Activated CD8-positive, alpha-beta memory T cell treated with anti-CD3 and anti-CD28 coated beads for 4 hours (primary cell): Measurements from ENCODE around the gene NACAD.
"Not testable (repeated sequence)": the region's sequence is repeated elsewhere in the genome, so short reads cannot be mapped to it uniquely, and the experiment has no call there.

Experiments
- DNase-seq, 2 donors: peaks; one replicate each; pipeline ENCODE4 v3.0.0-alpha.2; 2020; ENCODE audit warnings: low read depth in 2 of 2

Gene NACAD

DNA sequence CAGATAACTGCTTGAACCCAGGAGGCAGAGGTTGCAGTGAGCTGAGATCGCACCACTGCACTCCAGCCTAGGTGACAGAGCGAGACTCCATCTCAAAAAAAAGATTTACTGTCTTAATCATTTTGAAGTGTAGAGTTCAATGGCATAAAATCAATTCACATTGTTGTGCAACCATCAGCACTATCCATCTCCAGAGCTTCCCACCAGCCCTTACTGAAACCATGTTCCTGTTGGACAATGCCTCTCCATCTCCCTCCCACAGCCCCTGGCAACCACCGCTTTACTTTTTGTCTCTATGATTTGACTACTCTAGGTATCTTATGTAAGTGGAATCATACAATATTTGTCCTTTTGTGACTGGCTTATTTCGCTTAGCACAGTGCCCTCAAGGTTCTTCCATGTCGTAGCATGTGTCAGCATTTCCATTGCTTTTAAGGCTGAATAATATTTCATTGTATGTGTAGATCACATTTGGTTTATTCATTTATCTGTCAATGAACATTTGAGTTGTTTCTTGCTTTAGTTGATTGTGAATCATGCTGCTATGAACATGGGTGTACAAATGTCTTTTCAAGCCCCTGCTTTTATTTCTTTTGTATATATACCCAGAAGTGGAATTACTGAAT is 33.1 kb downstream of the NACAD start:
- no peak for DNase-seq

DNA sequence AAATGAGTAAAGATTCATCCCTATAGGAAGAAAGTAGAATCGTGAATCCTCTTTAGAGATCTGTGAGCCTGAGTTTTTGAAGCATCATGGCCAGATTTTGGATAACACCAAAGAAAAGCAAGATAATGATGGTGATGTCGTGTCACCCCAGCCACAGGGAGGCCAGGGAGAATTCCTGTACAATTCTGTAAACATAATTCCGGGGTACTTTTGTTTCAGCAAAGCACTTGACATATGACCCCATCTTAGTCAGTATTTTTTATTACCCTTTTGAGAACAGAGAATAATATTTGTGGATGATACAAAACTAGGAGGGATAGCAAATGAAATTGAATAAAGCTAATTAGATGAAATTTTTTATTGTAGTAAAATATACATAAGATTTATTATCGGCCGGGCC is 33.8 kb downstream of the NACAD start:
- DNase-seq, result no peak

DNA sequence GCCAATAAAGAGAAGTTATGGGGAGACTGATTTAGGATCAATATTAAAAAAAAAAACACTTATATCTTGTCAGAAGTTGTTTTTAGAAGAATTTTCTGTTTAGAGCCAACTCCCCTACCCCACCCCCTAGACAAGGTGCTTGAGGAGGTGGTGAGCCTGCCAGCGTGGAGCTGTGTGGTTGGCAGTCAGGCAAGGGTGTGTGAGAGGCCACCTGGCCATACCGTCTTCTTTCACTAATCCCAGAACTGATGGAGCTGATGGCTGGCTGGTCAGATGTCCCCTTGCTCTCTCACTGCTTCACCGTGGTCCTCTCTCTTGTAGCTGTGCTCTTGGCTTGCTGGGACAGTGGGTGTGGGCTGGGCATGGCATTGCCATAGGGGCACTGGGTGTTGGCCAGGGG is 34.3 kb downstream of the NACAD start:
- DNase-seq, result no peak

DNA sequence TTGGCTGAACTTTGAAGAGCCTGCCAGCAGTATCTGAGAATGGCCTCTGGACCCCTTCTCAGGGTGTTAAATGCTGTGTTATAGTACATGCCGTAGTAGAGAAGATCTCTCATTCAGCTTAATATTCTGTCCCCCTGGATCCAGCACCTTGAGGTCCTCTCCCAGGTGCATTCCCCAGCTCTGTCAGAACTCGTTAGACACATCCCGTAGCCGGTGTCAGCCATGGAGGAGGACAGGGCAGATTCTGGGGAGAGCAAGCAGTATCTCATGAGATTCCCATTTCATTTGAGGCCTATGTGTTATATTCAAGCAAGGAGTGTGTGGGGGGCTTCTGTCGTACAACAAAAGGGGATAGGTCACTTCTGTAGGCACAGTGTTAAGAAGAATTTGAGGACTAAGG is 34.8 kb downstream of the NACAD start:
- no peak for DNase-seq

DNA sequence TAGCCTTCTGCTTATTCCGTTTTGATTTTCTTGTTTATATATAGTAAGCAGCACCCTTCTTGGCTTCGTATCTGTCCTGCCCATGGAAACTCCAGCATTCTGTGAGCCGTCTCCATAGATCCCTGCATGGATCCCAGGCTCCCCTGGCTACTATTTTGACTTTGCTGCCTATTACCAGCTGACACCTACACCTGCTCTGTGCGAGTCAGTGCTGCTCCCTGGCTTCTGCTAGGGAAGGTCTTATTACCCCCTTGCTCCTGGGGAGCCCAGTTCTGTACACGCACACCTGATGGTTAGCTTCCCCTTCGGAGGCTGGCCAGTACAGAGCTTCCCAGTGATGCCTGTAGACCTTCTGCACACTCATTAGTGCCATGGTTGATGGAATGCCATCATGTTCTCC is 35.4 kb downstream of the NACAD start:
- DNase-seq, result no peak

DNA sequence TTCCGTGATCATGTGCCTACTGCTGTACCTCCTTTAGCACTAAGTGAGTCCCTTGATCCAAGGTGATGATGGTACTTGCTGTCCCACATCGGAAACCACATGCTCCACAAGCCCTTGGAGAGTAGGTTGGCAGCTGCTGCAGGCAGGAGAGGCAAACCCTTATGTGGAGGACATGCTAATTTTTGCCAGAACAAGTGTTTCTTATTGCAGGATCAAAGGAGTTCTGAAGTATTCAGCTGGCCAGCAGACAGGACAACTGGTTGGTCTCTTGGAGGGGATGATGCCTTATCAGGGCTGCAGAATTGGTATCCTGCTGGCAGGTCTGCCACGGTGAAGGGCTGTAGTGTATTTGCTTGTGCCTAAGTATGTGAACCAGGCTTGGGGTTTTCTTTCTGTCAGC is 36.8 kb downstream of the NACAD start:
- no peak for DNase-seq

DNA sequence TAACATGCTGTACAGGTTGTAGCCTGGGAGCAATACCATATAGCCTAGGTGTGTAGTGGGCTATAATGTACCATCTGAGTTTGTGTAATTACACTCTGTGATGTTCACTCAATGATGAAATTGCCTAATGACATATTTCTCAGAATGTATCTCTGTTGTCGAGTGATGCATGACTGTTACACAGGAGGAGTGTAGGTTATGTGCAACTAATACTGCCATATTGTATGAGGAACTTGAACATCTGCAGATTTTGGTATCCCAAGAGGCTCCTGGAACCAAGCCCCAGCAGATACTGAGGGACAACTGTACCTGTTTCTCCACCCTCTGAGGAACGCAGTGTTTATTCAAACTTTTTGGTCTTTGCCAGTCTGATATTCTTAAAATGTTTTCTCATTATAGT is 38.6 kb downstream of the NACAD start:
- DNase-seq, result no peak

DNA sequence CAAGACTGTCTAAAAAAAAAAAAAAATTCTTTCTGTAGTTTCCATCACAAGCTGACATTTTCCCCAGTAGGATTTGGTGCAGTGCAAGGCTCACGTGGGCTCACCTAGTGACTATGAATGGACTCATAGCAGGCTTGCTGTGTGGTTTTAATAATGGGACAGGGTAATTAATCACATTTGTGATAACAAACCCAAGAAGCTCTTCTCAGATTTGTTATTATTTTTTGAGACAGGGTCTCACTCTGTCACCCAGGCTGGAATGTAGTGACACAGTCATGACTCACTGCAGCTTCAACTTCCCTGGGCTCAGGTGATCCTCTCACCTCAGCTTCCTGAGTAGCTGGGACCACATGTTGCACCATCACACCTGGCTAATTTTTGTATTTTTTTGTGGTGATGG is 40.0 kb downstream of the NACAD start:
- no peak for DNase-seq

DNA sequence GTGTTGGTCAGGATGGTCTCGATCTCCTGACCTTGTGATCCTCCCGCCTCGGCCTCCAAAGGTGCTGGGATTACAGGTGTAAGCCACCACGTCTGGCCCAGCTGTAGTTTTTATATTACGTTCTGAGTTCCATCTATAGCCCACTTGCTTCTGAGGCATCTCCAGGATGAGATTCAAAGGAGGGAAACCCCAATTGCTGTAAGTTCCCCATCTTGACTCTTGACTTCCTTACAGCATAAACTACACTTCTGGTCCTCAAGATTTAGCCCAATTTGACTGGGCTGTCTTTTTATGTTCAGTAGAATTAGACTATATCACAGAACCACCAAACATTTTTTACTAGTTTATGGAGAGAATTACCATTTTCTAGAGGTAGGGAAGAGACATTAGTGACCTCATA is 44.4 kb downstream of the NACAD start:
- DNase-seq, result no peak

DNA sequence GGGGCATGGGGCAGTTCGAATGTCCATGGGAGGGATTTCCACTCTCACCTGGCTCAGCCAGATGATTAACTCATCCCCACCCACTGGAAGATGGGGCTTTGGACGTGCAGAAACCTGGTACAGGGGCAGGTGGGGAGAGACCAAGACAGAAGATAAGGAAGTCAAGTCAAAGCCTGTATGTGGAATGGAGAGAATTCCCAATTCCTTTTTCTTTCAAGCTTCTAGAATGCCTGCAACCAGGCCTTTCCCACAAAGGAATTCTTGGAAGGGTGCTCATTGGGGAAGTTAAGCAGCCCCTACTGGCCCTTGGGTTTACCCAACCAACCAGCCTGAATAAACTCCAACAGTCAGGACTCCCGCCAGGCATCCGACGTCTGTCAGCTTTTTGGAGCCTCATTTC is 49.7 kb downstream of the NACAD start:
- DNase-seq, result no peak

DNA sequence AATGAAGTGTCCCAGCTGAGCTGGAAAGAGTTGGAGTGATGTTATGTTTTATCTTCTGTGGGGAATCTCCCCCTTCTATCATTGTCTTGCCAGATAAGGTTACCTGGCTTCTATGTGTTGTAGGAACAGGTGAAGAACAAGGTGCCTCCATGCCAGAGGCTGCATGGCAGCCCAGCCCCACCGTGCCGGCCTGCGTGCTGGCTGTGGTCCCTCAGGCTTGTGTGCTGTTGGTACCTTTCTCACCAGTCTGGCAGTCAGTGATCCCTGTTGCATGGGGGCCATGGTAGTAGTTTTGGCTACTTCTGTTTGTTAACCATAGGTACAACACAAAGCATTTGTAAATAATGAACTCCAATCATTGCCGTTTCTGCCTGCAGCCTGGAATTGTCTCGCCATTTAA is 50.9 kb downstream of the NACAD start:
- no peak for DNase-seq

DNA sequence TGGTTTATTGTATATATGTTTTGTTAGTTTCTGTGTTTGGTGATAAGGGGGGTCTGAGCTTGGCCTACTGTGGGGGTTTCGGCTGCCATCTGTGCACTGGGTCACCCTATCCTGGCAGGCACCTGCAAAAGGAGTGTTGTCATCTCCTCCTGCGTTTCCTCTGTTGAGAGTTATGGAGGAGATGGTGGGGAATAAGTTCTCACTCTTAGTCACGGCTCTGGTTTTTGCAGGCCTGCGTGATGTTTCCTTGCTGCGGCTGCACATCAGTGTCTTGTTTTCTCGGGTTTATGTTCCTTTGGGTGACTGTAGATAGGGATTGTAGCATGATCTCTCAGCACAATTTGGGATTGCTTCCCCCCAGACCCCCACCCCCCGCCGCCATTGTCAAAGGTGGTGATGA is 52.0 kb downstream of the NACAD start:
- no peak for DNase-seq

DNA sequence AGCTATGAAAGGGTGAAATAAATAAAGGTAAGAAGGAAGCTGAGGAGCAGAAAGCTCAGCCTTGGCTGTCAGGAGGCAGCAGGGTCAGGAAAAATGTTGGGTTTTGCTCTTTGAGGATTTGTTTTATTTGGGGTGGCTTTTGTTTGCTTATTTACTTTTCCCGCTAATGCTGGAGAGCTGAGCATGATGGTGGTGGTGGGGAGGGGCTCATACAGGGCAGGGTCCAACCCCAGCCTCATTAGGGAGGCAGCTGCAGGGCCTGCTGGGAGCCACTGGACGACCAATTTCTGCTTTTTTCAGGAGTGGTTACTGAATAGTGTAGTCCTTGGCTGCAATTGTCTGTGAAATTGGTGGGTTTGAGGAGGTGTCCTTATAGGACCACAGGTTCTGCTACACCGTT is 52.5 kb downstream of the NACAD start:
- no peak for DNase-seq

DNA sequence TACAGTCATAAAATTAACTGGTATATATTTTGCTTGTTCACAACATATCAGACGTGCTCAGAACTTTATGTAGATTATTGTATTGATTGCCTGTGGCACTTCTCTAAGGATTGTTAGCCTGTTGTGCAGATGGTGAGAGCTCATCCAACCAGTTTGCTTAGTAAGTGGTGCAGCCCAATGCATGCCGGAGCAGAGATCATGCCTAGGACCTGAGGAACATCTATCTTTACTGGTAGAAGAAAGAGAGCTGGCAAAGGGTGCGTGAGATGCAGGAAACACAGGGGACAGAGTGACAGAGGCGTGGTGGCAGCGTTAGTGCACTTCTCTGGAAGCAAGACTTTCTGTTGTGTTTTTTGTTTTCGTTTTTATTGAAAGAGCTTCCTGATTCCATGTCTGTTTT is 52.9 kb downstream of the NACAD start:
- DNase-seq, result no peak

DNA sequence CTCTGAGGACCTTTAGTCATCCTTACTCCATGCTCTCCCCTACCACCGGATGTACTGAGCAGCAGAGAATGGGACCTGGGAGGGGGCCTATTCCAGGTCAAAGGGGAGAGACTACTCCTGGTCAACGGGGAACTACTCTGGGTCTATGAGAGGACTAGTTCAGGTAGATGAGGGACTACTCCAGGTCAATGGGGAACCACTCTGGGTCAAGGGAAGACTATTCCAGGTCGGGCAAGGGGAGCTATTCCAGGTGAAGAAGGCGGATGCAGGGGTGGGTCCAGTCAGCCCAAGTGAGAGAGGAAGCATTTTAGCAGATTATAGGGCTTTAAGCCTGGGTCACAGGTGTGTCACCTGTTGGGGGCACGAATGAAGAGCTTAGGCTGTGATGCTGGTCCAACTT is 53.4 kb downstream of the NACAD start:
- no peak for DNase-seq

DNA sequence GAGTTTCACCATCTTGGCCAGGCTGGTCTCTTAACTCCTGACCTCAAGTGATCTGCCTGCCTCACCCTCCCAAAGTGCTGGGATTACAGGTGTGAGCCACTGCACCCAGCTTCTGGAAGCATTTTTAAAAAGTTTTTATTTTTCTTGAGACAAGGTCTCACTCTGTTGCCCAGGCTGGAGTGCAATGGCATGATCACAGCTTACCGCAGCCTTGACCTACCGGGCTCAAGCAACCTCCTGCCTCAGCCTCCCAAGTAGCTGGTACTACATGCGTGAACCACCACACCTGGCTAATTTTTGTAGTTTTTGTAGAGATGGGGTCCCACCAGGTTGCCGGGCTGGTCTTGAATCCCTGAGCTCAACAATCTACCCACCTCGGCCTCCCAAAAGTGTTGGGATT is 54.1 kb downstream of the NACAD start:
- DNase-seq, result not testable (repeated sequence)

DNA sequence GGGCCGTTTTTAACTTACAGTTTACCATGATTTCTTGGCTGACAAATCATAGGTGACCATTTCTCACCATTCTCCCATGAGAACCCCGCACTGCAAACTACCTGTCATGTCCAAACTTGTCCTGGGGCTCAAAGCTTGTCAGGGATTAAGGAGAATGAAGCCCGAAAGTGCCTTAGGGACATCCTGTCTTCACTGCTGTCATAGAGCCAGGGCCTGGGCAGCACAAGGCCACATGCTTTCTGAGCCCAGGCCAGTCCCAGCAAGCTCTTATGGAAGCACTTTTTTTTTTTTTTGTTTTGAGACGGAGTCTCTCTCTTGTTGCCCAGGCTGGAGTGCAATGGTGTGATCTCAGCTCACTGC is 54.9 kb downstream of the NACAD start:
- DNase-seq, result no peak

DNA sequence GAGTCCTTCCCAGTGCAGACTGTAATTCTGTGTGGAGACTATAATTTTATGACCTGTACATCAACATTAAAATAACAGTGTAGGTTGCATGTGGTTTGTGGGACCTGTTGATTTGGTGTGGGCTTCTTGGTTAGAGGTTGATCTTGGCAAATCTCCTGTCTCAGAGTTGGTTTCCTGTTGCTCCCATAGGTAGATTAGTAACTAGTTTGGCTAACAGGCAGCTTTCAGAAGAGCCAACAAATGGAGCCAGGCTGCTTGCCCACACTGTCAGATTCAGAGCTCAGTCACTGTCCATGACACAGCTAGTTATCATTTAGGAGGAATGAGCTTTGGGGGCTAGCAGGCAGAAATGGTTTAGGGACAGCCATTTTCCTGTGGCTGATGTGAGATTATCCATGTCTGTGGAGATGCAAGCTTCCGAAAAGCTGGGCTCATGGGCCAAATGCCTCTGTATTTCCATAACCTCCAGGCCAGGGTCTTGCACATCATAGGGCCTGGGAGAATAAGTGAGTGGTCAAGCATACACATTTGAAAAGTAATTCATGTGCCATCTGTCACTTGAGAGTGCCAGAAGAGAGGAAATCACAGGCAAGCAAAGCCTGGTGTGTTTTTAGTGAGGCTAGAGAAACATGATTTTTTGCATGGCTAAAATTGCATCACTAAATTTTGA is 55.4 kb downstream of the NACAD start:
- DNase-seq, result no peak

DNA sequence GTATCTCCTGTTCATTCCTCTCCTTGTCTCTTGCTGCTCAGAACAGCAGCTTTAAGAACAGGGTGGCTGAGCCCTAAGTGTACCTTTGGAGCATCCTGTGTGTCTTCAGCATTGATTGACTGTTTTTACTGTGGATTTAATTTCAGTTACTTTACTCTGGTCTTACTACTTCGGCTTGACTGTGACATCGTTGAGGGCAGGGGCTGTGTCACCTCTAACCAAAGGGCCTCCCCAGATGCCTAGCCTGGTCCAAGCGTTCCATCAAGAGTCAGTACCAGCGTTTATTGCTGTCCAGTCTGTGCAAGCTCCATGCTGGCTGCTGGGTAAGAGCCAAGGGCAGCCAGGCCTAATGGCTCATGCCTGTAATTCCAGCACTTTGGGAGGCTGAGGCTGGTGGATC is 56.3 kb downstream of the NACAD start:
- DNase-seq, result no peak

DNA sequence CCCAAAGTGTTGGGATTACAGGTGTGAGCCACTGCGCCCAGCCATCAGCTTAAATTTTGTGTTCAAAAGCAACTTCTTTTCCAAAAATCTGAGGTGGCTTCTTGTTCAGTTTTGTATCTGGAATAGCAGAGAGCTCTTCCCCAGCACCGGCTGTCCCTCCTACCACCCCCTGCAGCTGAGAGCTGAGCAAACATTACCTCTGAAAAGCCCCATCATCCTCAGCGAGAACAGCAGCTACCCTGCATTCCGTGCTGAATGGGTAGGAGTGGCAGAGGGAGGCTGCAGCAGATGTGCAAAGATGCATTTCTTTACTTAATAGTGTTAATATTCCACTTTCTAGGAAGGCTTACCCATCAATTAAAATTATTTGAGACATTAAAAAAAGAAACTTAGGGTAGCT is 56.9 kb downstream of the NACAD start:
- DNase-seq, result no peak
